Femur (tissue), 1 donor: ENCODE data around the gene PECR.
"Not testable (repeated sequence)": the region's sequence is repeated elsewhere in the genome, so short reads cannot be mapped to it uniquely, and the experiment has no call there.

Experiments
- DNase-seq: peaks from one replicate; pipeline ENCODE4 v3.0.0-alpha.2; 2017

PECR gene

GRCh38 chr2:215997219-215997618 is 84.4 kb downstream of the PECR start:
- DNase-seq = no peak

- no peak for DNase-seq
Measured at GRCh38 chr2:215994911-215995310, 86.7 kb downstream of the PECR start.

- not testable (repeated sequence) for DNase-seq
Measured at GRCh38 chr2:215988556-215989207, 92.9 kb downstream of the PECR start.
